SW480 (cell line): Measurements from ENCODE around the gene TRAPPC4.

ENCODE experiments used
- DNase-seq: peaks from one replicate; pipeline ENCODE4 v3.0.0-alpha.2; 2016; ENCODE audit warnings: low spot score

The TRAPPC4 gene

DNA sequence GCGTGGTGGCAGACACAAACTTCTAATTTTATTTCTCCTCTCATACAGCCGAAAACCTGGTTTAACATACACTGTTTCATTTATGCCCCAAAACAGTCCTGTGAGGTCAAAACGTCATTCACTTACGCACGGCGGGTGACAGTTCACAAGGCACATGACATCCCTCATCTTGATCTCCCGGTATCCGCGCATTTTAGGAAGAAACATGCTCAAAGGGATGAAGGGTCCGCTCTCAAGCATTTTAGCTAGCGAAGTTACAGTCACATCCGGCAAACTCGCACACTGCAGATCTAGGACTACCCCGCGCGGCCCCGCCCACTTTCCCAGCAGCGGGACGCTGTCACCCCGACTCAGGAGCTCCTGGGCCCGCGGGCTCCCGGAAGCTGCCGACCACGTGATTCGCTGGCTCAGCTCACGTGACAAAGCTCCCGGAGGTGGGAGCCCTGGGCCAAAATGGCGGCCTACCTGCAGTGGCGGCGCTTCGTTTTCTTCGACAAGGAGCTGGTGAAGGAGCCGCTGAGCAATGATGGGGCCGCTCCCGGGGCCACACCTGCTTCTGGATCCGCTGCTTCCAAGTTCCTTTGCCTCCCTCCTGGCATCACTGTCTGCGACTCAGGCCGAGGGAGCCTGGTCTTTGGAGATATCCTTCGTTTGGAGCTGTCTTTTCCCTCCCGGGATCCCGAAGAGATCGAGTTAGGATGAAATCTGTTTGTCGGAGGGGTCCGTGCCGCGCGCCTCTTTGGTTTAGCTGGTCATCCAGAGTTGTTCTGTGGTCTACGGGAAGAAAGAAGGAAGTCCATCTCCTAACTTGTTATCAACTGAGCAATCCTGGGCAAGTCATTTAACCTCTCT, 49.0 kb downstream of the TRAPPC4 start, which contains the start of gene VPS11:
Gene VPS11, plus strand, starts transcription at position 448 of the 852 bp plus-strand sequence. Its CDS starts 6 bp downstream, at position 454.
- peak; percentile 94 for DNase-seq
